SW 1271 (cell line): ENCODE measurements around the gene MAP7D1.
A peak's percentile ranks its signal among the peaks of the same experiment; 100 is the strongest.

Experiments used
- DNase-seq, 2 experiments: peaks; one replicate each; lab custom pipeline; 2025; lab: John Stamatoyannopoulos, UW

MAP7D1 gene

DNA sequence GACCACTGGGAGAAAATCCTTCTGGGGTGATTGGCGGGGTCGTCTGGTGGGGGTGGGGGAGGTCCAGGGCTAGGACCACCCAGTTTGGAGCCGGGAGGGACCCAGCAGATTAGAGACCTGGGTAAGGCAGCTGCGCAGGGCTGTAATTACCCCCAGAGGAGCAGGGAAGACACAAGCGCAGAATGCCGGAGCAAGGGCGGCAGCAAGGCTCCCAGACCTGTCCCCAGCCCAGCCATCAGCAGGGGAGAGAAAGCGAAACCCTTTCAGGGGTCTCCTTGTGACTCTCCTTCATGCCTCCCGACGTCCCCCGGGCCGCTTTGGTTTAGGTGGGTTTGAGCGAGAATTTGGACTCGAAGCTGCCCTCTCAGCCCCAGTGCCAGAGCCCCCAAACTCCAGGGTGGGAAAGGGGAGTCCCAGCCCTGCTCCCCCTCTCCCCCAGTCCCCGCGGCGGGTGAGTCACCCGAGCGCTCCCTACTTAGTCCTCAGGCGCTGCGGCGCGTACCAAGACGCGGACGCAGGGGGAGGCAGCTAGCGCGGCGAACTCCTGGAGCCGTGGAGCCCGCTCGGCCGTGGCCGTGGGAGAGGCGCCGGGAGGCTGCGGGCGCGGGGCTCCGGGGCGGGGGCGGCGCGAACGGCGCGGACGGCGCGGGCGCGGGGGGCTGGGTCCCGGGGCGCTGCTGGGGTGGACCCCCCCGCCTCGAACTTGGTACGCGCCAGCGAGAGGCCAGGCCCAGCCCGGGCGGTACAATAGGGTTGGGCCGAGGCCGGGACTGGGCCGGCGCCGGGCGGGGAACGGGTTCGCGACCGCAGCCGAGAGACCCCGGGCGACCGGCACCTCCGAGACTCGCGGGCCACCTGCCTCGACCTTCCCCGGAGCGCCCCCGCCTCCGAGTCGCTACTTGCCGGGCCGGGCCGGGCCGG is at the start of gene MAP7D1:
MAP7D1 (plus strand) TSS at position 753 of the 921 bp plus-strand sequence. CDS start 258 bp downstream, outside the sequence.
- DNase-seq = peak; percentile 29 to 64

DNA sequence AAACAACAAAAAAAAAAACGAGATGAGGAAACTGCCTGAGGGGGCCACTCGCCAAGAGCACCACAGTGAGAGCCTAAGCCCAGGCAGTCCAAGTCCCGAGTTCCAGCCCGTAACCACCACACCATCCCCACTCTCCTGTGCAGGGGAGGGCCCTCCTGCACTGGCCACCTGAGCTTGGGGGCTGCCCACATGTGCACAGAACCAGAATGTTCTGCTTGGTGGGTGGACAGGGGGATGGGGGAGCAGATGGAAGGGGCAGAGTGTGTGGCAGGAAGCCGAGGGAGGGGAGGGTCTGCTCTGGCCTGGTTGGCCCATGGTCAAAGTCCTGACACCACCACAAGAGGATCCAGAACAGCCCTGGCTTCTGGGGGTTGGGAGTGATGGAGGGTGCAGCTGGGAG is 49.7 kb upstream of the MAP7D1 start:
- DNase-seq = no peak

DNA sequence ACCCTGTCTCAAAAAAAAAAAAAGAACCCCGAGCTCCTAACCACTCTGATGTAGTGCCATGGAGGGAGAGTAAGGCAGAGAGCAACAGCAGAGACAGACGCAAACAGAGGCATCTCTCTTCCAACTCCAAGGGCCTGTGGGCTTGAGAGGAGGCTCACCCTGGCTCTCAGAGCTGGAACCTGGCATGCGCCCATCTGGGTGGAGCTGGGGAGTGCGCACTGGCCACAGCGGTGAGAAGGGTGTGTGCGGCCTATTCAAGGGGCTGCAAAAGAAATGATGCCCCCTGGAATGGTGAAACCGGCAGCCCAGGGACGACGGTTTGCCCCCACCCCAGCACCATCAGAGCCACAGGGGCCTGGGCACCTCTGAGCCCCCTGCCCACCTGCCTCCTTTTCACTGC is 48.6 kb upstream of the MAP7D1 start:
- no peak for DNase-seq

DNA sequence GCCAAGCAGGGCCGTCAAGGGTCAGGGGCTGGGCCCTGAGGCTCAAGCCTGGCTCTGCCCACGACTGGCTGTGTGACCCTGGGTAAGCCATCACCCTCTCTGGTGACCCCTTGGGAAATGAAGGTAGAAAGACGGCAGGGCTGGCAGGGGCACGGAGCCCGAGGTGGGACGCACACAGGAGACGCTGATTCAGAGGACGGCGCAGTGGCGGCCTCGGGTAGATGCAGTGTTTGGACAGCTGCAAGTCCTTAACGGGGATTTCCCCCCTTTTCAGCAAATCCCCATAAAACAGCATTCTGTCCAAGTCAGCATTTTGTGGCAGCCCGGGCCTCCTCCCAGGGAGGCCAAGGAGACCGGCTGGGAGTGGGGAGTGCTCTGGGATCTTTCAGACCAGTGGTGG is 47.6 kb upstream of the MAP7D1 start:
- no peak for DNase-seq

DNA sequence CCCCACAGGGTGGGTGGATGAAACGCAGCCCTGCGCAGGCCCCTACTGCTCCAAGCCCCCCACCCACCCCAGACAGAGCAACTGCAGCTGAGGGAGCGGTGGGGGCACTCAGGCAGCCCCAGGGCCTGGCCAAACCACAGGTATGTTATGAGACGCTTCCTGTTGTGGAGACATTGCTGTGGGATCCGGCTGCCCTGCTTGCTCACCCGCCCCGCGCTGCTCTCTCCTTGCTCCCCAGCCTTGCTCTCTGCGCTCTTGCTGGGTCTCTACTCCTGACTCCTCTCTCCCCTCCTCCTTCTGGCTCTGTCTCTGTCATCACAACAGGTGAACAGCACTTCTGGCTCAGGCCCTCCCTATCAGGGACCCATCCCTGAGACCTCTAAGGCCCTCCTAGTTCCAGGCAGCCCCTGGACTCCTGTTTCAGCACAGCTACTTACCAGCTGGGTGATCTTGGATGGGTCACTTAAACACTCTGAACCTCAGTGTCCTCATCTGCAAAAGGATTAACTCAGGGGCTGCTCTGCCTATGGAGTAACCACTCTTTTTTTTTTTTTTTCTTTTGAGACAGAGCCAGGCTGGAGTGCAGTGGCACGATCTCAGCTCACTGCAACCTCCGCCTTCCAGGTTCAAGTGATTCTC is 46.8 kb upstream of the MAP7D1 start:
- peak in 1 of 2 experiments; percentile 16 for DNase-seq

DNA sequence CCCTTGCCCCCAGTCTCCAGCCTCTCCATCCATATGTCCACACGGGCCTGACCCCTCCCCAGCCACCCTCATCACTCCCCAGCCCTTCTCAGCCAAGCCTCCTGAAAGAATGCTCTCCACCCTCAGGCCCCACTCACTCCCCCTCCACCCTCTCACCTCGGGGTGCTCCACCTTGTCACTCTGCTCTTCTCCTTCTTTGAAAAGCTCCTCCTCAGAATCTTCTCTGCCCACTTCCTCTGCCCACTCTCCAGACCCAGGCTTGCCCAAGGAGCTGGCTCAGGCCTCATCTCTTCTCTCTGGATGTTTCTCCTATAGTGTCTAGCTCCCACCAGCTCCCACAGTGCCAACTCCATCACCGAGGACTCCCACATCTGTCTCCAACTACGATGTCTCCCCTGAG is 44.8 kb upstream of the MAP7D1 start:
- no peak for DNase-seq

DNA sequence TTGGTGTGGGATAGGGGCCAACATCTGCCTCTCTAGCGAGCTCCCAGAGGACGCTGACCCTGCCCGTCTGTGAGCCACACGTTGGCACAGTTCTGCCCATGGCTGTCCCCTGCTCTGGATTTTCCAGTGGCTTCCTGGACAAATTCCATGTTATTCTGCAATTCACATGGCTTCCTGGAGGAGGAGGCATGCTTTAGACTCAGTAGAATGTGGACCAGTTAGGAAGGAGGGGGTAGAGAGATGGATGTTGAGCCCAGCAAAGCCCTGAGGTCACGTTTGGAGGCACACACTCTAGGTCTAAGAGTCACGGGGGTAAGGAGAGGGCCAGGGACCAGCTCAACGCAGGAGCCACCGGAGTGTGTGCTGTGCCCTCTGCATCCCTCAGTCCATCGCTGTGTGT is 43.1 kb upstream of the MAP7D1 start:
- DNase-seq = no peak

DNA sequence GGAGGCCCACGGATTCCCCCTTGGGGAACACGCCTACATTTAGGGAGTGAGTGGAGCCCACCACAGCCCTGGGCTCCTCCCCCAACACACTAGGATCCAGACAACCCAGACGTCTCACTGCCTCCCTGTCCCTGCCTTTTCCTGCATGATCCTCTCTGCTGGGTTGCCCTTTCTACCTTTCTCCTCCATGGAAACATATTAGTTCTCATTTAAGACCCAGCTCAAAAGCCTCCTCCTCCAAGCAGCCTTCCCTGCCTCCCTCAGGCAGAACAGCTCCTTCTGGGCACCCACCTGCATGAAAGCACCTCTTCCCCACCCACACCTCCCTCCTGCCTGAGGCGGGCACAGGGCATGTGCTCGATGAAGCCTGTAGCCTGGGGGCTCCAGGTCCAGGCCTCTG is 41.6 kb upstream of the MAP7D1 start:
- DNase-seq = no peak

DNA sequence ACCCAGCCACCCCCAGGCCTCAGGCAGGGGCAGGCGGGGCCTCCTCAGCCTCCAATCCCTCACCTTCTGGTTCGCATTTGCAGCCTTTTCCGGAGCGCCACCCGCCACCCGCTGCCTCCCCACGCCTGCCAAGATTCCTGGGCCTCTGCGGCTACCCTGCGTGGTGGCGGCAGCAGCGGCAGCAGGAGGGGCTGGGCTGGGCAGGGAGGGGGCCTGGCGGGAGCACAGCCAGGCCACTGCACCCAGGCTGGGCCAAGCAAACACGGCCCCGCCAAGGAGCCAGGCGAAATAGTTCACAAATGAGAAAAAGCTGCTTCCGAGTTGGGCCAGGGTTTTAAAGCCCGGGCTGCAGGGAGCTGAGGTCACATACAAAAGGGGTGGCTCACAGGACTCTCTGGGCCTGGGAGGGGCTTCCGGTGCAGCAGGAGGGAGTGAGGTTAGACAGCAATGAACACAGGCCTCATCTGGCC is 40.7 kb upstream of the MAP7D1 start:
- DNase-seq = no peak

DNA sequence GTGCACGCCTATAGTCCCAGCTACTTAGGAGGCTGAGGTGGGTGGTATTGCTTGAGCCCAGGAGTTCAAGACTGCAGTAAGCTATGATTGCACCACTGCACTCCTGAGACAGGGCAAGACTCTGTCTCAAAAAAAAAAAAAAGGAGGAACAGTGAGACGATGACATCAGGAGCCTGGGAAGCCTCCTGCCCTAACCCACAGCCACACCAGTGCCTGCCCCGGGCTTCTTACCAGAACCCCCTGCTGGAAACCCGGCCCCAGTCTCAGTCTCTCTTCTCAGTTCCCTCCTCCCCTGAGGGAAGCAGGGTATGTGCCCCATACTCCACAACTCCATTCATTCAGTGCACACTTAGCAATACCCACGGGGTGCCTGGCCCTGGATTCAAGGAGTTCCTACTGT is 40.0 kb upstream of the MAP7D1 start:
- DNase-seq = no peak

DNA sequence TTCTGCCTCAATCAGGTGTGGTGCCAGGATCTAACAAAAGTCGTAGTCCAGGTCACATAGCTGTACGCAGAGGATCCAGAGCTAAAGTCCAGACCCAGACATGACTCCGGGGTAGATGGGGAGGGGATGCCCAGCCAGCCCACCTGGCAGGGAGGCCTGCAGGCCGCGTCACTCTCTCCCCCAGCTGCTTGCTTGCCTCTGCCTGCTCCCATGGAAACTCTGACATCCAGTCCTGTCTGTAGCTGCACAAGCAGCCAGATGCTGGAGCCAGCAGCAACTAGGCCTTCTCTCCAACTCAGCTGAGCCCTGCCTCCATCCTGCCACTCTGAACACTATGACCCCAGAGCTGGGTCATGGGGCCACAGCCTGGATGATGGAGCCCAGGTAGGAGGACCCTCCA is 39.1 kb upstream of the MAP7D1 start:
- no peak for DNase-seq

DNA sequence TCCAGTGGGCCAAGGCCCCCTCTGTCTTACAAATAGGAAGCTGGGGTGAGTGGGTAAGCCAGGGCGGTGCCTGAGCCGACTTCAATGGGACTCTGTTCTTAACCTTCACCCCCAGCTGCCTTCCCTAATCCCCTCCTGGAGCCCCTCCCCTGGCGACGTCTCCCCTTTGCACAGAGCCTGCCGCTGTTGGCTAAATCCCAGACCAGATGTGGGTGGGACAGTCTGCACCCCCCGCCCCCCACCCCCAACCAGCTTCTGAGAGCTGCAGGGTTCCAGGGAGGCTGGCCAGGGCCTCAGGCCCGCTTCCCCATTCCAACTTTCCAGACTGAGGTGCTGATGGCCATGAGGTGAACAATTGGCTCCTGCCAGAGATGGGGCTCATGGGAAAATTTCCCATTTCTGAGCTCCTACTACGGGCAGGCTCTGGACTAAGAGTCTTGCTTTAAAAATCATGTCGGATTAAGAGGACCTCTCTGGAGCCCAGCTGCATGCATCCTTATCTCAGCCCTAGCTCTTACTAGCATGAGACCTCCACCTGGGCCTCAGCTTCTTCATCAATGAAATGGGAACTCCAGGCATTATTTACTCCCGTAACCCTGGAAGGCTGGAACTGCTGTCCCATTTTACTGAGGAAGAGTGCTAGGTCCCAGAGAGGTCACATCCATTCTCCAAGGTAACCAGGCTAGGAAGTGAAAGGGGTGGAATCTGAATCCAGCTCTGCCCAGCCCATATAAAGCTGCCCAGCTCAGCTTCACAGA is 37.3 kb upstream of the MAP7D1 start:
- DNase-seq = no peak

DNA sequence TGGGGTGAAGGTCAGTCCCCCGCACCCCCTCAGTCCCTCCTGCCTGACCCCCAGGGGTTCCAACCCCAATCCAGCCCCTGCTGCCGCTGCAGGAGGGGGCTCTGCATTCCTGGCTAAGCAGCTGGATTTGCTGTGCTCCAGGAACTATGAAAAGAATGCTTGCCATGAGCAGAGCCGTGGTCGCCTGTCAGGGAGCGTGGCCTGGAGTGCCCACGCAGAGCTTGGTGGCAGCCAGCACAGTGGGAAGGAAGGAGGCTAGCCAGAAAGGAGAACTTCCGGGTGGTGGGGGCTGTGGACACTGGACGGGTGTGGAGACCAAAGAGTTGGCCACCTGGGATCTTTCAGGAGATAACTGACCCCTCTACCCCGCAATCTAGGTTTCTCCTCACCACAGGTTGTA is 36.5 kb upstream of the MAP7D1 start:
- DNase-seq = no peak

DNA sequence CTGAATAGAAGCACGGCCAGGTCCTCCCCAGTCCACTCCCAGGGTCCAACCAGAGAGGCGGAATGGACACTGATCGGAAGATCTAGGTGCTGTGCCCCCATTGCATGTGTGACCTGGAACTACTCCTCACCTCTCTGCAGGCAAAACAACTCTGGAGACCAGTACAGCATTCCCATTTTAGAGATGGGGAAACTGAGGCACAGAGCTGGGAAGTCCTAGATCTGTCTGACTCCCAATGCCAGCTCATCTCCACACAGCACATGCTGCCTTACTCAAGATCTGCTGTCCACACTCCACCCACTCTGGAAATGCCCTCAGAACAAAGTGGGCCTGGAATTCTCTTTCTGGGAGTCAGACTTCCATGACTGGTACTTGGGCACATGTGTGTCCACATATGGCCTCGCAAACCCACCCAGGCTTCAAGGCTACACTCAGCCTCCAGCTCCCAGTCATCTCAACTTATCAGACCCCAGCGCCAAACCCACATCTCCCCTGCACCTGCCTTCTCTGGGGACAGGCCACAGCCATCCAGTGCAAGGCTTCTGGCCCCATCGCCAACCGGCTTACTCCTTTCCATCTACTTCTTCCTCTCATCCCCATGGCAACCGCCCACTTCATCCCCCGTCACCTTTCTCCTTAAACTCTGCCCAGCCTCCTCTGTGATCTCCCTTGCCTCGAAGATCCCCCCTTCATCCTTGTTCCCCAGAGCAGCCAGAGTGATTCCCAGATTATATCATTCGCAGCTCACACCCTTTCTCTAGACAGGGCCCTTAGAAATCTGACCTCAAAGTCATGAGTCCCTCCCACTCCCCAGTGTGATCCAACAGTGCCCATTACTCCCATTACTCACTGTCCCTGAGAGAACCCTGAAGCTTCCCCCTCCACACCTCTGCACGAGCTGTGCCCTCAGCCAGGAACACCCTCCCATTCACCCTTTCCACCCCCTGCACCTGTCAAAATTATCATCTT is 33.6 kb upstream of the MAP7D1 start:
- no peak for DNase-seq

DNA sequence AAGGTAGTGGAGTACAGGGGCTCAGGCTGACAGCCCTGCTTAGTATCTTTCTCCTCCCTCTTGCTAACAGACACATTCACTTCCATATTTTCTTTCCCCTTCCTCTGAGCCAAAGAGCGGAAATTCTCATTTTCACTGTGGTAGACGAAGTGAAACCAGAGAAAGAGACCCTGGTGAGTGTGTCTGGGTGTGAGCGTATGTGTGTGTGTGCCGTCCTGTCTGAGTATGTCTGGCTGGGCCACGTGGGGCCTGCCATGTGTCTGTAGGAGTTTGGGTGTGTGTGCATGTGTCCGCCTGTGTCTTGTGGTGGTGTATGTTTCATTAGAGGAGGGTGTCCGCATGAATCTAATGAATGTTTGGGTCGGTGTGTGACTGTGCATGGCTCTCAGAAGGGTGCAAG is 32.6 kb upstream of the MAP7D1 start:
- DNase-seq = no peak

DNA sequence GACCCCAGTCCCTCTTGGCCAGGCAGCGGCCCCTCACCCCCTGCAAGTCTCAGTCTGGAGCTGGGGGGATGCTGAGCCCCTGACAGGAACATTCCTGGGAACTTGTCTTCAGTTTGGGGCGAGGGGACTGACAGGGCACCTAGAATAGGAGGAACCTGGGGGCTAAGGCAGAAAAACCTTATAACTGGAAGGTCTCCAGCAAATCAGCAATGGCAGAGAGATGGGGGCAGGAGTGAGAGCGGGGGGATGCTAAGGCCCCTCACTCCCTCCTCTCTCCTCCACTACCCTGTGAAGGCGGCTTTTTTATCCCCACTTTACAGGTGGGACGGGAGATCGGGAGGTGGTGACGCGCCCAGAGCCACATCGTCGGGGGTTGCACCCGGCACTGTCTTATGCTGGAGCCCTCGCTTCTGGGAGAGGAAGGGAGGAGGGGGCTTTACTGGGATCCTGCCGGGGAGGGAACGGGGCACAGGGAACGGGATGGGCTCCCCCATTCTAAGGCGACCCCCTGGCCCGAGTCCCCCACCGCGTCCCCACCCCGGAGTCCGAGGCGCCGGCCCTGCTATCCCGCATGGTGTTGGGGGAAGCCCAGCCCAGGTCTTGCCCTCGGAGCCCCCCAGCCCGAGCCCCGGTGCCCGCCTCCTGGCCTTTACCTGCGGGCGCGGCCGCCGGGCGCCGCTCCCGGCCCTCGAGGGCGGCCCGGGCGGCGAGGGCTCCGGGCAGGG is 31.4 kb upstream of the MAP7D1 start:
- DNase-seq = no peak

DNA sequence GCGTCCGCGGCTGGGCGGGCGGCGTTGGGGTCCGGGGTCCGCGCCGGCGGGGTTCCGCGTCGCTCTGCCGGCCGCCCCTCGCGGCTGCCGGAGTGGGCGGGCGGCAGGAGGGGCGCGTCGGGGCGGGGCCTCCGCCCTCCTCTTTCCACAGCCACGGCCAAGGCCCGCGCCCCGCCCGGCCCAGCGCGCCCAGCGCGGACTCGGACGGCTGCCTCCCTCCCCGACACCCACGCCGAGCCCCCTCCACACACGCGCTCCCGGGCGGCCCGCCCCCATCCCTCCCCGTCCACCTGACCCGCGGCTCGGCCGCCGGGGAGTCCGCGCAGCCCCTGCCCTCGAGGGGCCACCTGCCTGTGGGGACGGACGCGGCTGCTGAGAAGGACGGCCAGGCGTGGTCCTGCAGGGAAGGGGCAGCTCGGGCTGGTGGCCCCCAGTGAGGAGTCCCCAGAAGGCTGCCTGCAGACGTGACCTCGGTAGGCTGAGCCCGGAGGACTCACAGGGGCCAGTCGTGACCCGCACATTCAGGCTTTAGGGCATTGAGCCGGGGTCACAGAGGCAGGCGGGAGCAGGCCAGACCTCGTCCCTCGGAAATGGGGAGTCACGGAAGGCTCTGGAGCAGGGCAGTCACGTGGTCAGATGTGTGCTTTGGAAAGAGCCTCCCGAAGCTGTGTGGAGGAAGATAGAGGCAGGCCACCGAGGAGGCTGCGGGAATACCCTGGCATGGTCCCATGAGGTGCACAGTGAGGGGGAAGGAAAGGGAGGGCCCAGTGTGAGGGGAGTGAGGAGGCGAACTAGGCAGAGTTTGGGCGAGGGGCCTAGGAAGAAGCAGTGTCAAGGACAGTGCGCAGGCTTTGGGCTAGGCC is 30.6 kb upstream of the MAP7D1 start, which contains the start of gene COL8A2:
COL8A2 (minus strand) TSS at position 94 of the 863 bp plus-strand sequence. CDS start 24,980 bp downstream, outside the sequence.
- no peak for DNase-seq

DNA sequence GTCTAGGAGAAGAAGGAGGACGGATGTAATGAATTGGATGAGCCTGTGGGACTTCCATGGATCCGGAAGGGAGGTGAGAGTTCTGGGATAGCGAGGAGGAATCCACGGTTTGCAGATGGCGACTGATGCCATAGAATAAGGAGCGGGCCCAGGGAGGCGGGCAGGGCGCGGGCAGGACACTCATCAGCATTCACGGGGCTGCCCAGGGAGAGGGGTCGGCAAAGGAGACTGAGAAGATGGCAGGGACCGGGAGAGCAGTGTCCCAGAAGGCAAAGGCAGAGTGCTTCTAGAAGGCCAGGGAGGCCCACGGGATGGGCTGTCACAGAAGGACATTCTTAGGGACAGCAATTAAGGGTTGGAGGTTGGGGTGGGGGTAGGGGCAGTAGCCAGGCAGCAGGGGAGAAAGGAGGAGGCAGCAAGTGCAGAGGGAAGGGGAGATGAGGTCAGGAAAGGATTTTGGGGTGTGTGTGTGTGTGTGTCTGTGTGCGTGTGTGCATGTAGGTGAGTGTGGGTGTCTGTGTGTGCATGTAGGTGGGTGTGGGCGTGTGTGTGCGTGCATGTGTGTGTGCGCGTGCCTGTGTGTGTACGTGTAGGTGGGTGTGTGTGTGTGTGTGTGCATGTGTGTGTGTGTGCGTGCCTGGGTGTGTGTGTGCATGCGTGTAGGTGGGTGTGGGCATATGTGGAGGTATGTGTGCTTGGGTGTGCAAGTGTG is 29.8 kb upstream of the MAP7D1 start:
- DNase-seq = no peak
